Measurements from ENCODE around the gene HOXD1.

- TF ChIP-seq CTCF (IDR thresholded peaks at IDR 0.05): no peak
- TF ChIP-seq CHD2 (IDR thresholded peaks at IDR 0.05; ENCODE audit: low read length, partially characterized antibody): no peak
- no peak for TF ChIP-seq MEF2A (IDR thresholded peaks at IDR 0.05; ENCODE audit: borderline replicate concordance, low read depth)
- TF ChIP-seq YY1 (IDR thresholded peaks at IDR 0.05; ENCODE audit: low read depth): no peak
- no peak for TF ChIP-seq REST (IDR thresholded peaks at IDR 0.05; ENCODE audit: low read depth, low read length)
- TF ChIP-seq EZH2phosphoT487 (IDR thresholded peaks at IDR 0.05; ENCODE audit: borderline replicate concordance, low read depth): no peak
- TF ChIP-seq USF2 (IDR thresholded peaks at IDR 0.05; ENCODE audit: borderline replicate concordance, low read depth, low read length): no peak
Measured at GRCh38 chr2:176159663-176160250, 28.7 kb upstream of the HOXD1 start.

Data from SK-N-SH (cell line).